Measurements from ENCODE around the gene RCAN1. TPM values are rescaled to one million over a fixed set of nuclear protein-coding genes. Genes with fewer than 3 reads are reported as not detected.

The RCAN1 gene
- total and polyA plus RNA-seq, 9 of the 15 experiments (the other 6 are each of a cell fraction or from before 2014, with no cell fraction given) = 4.4 to 16.5 (median 12.3) TPM

- peak overlapping the region; percentile 48; the same call in 1 of the 2 replicates for H3K4me2 ChIP-seq (ENCODE audit: insufficient read depth, low read length)
- no peaks in the 10 kb centered on the region; a peak in 2 of 5 replicates for H3K27me3 ChIP-seq (ENCODE audit: control insufficient read depth in 2 of 2, insufficient read depth in 2 of 2, low read length in 2 of 2)
- no peaks in the 10 kb centered on the region for H4K20me1 ChIP-seq (replicated peaks; ENCODE audit: control insufficient read depth, insufficient read depth, low read length)
- no TSS peak for BruUV-seq (replicated peaks)
- 30% methylated on average over 10 of the region's 10 CpGs for WGBS (ENCODE audit: insufficient coverage, low coverage, missing lambda C conversion rate)
- no peaks in the 10 kb centered on the region for H3K79me2 ChIP-seq (ENCODE audit: control insufficient read depth, insufficient read depth, low read length)
- in situ Hi-C loops (cut with MboI) = no loop called here
- H3K9me3 ChIP-seq (replicated peaks; ENCODE audit: control insufficient read depth, insufficient read depth, low read depth, low read length) = no peaks in the 10 kb centered on the region; the same call in 1 of the 2 replicates
- H3K27ac ChIP-seq (ENCODE audit: extremely low read depth, low read depth, low read length) = peak overlapping the region; percentile 31; the same call in 1 of the 3 replicates
- ChIA-PET CTCF (ENCODE audit: low intra/inter-chr PET ratio) (no interaction called here), POLR2A (no interaction called here)
- no peaks in the 10 kb centered on the region for H3K9me1 ChIP-seq (ENCODE audit: control insufficient read depth, insufficient read depth, low read length)
- H3K4me3 ChIP-seq = no peak overlapping the region
- DNase-seq (ENCODE audit: extremely low read depth in 1 of 4, low spot score in 3 of 4) (peak in 1 of 4 experiments; percentile 15), ATAC-seq (peak; percentile 57), FAIRE-seq (no peak)
- peak overlapping the region; percentile 46; the same call in 1 of the 2 replicates for H2AFZ ChIP-seq (ENCODE audit: low read depth, low read length)
- H3K9ac ChIP-seq (ENCODE audit: insufficient read depth in 1 of 2, low read depth in 2 of 2, low read length in 2 of 2) = no peak overlapping the region
- H3K4me1 ChIP-seq (replicated peaks in 1 of 2; ENCODE audit: control insufficient read depth in 2 of 2, insufficient read depth in 2 of 2, low read length in 2 of 2) = peaks cover 0 to 14% of the 10 kb centered on the region in 2 experiments; a peak in 3 of 5 replicates
- intact Hi-C loops (cut with micrococcal nuclease) = no loop called here
- H3K36me3 ChIP-seq (ENCODE audit: control insufficient read depth, insufficient read depth, low read length) = no peaks in the 10 kb centered on the region
- 0 out of 4 replicates have a peak, but pooled peaks of 1 of the 2 experiments have one; percentile 8 for TF ChIP-seq RCOR1 (IDR thresholded peaks at IDR 0.05; ENCODE audit: borderline replicate concordance in 1 of 2, low read depth in 2 of 2, low read length in 2 of 2)
- TF ChIP-seq GTF2F1 (IDR thresholded peaks at IDR 0.05; ENCODE audit: low read depth, low read length) = no peak
- peak; percentile 68; the same call in 1 of the 2 replicates for TF ChIP-seq ZNF583 (CRISPR knock-in tag; IDR thresholded peaks at IDR 0.05)
- peak; percentile 51; the same call in 1 of the 2 replicates for TF ChIP-seq LEF1 (IDR thresholded peaks at IDR 0.05)
- no peak for TF ChIP-seq ZNF408 (CRISPR knock-in tag; IDR thresholded peaks at IDR 0.05; ENCODE audit: low read depth)
- TF ChIP-seq ATF4 (CRISPR knock-in tag; IDR thresholded peaks at IDR 0.05) = peak; percentile 98
- peak; percentile 84; the same call in 1 of the 2 replicates for TF ChIP-seq SMARCE1 (IDR thresholded peaks at IDR 0.05)
- 0 out of 2 replicates have a peak, but pooled peaks have one; percentile 17 for TF ChIP-seq RNF219 (CRISPR knock-in tag; IDR thresholded peaks at IDR 0.05)
- no peak for TF ChIP-seq TOE1 (IDR thresholded peaks at IDR 0.05; ENCODE audit: borderline replicate concordance)
- TF ChIP-seq TOE1 (CRISPR knock-in tag; IDR thresholded peaks at IDR 0.05; ENCODE audit: borderline replicate concordance, low read depth) = no peak
- TF ChIP-seq EP300 (IDR thresholded peaks at IDR 0.05; ENCODE audit: low read length) = peak; percentile 55; the same call in 1 of the 2 replicates
- peak; percentile 51; the same call in 1 of the 2 replicates for TF ChIP-seq MYC (IDR thresholded peaks at IDR 0.05; ENCODE audit: low read depth, low read length)
- peak; percentile 46; the same call in 1 of the 2 replicates for TF ChIP-seq MYC (CRISPR knock-in tag; IDR thresholded peaks at IDR 0.05; ENCODE audit: borderline replicate concordance, low read depth)
- TF ChIP-seq NR2C2 (CRISPR knock-in tag; IDR thresholded peaks at IDR 0.05) = 0 out of 2 replicates have a peak, but pooled peaks have one; percentile 46
- TF ChIP-seq NR2C2 (tag; IDR thresholded peaks at IDR 0.05) = peak; percentile 92
- peak; percentile 99 for TF ChIP-seq SPI1 (IDR thresholded peaks at IDR 0.05; ENCODE audit: borderline replicate concordance, low read depth, low read length)
- TF ChIP-seq ATF7 (IDR thresholded peaks at IDR 0.05) = peak; percentile 77; the same call in 1 of the 2 replicates
- TF ChIP-seq ZNF316 (IDR thresholded peaks at IDR 0.05) = no peak
- 0 out of 2 replicates have a peak, but pooled peaks have one; percentile 19 for TF ChIP-seq HMBOX1 (IDR thresholded peaks at IDR 0.05)
Measured at GRCh38 chr21:34545079-34545884, 69.6 kb downstream of the RCAN1 start.
